ENCODE data around the gene SUN1.

DNA sequence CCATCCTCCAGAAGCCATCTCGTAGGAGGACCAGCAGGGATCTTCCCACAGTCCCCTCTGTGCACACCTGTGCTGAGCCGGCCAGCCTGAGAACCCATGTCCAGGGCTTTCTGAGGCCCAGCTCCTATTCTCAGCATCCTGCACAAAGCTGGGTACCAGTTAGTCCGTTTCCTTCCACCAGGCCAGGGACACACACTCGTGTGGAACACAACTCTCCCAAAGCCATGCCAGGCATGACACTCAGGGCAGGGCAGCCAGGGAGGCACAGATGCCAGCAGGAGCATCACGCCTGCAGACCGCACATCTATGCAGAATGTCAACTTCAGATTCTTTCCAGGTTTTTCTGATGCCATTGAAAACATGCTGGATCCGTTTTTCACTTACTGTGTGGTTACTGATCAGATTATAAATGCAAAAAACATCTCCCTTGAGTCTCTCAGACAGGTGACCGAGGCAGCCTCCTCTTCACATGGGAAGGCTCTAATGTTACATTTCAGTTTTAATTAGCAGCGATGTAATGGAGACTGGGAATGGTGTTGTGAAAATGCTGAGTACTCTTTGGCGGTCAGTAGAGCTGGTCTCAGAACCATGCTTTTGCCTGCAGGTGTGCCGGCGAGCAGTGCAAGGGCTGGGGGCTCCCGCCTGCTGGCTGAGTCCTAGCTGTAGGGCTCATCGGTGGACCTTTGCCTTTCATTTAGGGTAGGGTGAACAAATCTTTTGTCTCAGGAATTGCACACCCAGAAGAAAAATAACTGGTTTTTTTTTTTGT is 3.3 kb upstream of the SUN1 start:
- TF ChIP-seq ZNF391 (tag by site-specific recombination; IDR thresholded peaks at IDR 0.05; ENCODE audit: borderline replicate concordance, low read depth) (no peak), ZNF274 (IDR thresholded peaks at IDR 0.05; ENCODE audit: low read length) (no peak), ZNF274 (tag by site-specific recombination; IDR thresholded peaks at IDR 0.05; ENCODE audit: borderline replicate concordance) (no peak), ZNF133 (tag by site-specific recombination; IDR thresholded peaks at IDR 0.05) (no peak), ZFP3 (tag by site-specific recombination; IDR thresholded peaks at IDR 0.05; ENCODE audit: low read depth) (no peak), ZNF214 (tag by site-specific recombination; IDR thresholded peaks at IDR 0.05; ENCODE audit: borderline replicate concordance) (no peak), FEZF1 (tag by site-specific recombination; IDR thresholded peaks at IDR 0.05) (no peak)
- TF ChIP-seq, protein P1, sequence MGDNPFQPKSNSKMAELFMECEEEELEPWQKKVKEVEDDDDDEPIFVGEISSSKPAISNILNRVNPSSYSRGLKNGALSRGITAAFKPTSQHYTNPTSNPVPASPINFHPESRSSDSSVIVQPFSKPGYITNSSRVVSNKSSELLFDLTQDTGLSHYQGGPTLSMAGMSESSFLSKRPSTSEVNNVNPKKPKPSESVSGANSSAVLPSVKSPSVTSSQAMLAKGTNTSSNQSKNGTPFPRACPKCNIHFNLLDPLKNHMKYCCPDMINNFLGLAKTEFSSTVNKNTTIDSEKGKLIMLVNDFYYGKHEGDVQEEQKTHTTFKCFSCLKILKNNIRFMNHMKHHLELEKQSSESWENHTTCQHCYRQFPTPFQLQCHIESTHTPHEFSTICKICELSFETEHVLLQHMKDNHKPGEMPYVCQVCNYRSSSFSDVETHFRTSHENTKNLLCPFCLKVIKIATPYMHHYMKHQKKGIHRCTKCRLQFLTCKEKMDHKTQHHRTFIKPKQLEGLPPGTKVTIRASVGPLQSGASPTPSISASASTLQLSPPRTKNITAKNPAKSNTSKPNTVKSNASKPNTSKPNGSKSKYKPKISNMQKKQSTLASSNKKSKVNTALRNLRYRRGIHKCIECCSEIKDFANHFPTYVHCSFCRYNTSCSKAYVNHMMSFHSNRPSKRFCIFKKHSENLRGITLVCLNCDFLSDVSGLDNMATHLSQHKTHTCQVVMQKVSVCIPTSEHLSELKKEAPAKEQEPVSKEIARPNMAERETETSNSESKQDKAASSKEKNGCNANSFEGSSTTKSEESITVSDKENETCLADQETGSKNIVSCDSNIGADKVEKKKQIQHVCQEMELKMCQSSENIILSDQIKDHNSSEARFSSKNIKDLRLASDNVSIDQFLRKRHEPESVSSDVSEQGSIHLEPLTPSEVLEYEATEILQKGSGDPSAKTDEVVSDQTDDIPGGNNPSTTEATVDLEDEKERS (tag by site-specific recombination; IDR thresholded peaks at IDR 0.05): no peak
- TF ChIP-seq, protein P2, sequence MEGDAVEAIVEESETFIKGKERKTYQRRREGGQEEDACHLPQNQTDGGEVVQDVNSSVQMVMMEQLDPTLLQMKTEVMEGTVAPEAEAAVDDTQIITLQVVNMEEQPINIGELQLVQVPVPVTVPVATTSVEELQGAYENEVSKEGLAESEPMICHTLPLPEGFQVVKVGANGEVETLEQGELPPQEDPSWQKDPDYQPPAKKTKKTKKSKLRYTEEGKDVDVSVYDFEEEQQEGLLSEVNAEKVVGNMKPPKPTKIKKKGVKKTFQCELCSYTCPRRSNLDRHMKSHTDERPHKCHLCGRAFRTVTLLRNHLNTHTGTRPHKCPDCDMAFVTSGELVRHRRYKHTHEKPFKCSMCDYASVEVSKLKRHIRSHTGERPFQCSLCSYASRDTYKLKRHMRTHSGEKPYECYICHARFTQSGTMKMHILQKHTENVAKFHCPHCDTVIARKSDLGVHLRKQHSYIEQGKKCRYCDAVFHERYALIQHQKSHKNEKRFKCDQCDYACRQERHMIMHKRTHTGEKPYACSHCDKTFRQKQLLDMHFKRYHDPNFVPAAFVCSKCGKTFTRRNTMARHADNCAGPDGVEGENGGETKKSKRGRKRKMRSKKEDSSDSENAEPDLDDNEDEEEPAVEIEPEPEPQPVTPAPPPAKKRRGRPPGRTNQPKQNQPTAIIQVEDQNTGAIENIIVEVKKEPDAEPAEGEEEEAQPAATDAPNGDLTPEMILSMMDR (tag by site-specific recombination; IDR thresholded peaks at IDR 0.05): no peak
- TF ChIP-seq, protein P3, sequence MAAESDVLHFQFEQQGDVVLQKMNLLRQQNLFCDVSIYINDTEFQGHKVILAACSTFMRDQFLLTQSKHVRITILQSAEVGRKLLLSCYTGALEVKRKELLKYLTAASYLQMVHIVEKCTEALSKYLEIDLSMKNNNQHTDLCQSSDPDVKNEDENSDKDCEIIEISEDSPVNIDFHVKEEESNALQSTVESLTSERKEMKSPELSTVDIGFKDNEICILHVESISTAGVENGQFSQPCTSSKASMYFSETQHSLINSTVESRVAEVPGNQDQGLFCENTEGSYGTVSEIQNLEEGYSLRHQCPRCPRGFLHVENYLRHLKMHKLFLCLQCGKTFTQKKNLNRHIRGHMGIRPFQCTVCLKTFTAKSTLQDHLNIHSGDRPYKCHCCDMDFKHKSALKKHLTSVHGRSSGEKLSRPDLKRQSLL (tag by site-specific recombination; IDR thresholded peaks at IDR 0.05): no peak
- TF ChIP-seq, protein P4, sequence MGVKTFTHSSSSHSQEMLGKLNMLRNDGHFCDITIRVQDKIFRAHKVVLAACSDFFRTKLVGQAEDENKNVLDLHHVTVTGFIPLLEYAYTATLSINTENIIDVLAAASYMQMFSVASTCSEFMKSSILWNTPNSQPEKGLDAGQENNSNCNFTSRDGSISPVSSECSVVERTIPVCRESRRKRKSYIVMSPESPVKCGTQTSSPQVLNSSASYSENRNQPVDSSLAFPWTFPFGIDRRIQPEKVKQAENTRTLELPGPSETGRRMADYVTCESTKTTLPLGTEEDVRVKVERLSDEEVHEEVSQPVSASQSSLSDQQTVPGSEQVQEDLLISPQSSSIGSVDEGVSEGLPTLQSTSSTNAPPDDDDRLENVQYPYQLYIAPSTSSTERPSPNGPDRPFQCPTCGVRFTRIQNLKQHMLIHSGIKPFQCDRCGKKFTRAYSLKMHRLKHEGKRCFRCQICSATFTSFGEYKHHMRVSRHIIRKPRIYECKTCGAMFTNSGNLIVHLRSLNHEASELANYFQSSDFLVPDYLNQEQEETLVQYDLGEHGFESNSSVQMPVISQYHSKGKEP (tag by site-specific recombination; IDR thresholded peaks at IDR 0.05): no peak
- TF ChIP-seq, protein P5, sequence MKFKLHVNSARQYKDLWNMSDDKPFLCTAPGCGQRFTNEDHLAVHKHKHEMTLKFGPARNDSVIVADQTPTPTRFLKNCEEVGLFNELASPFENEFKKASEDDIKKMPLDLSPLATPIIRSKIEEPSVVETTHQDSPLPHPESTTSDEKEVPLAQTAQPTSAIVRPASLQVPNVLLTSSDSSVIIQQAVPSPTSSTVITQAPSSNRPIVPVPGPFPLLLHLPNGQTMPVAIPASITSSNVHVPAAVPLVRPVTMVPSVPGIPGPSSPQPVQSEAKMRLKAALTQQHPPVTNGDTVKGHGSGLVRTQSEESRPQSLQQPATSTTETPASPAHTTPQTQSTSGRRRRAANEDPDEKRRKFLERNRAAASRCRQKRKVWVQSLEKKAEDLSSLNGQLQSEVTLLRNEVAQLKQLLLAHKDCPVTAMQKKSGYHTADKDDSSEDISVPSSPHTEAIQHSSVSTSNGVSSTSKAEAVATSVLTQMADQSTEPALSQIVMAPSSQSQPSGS (tag by site-specific recombination; IDR thresholded peaks at IDR 0.05; ENCODE audit: low read depth): no peak

Measured in HEK293 (cell line).